A549 treated with Hydrocortisone at 1 μM for 4 hours (cell line): ENCODE measurements around the gene TREML2. TPM values are rescaled to one million over a fixed set of nuclear protein-coding genes. Genes with fewer than 3 reads are reported as not detected.

Experiments used
- total RNA-seq: library from RNA; stranded (reverse); fragments of 200-300 nt; extraction: Qiagen RNA extraction; gene quantifications from 5 replicates; pipeline ENCODE4 v1.2.3, GENCODE V29; 2022

Gene TREML2, protein sequence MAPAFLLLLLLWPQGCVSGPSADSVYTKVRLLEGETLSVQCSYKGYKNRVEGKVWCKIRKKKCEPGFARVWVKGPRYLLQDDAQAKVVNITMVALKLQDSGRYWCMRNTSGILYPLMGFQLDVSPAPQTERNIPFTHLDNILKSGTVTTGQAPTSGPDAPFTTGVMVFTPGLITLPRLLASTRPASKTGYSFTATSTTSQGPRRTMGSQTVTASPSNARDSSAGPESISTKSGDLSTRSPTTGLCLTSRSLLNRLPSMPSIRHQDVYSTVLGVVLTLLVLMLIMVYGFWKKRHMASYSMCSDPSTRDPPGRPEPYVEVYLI
- not detected in 5 replicates for total RNA-seq

DNA sequence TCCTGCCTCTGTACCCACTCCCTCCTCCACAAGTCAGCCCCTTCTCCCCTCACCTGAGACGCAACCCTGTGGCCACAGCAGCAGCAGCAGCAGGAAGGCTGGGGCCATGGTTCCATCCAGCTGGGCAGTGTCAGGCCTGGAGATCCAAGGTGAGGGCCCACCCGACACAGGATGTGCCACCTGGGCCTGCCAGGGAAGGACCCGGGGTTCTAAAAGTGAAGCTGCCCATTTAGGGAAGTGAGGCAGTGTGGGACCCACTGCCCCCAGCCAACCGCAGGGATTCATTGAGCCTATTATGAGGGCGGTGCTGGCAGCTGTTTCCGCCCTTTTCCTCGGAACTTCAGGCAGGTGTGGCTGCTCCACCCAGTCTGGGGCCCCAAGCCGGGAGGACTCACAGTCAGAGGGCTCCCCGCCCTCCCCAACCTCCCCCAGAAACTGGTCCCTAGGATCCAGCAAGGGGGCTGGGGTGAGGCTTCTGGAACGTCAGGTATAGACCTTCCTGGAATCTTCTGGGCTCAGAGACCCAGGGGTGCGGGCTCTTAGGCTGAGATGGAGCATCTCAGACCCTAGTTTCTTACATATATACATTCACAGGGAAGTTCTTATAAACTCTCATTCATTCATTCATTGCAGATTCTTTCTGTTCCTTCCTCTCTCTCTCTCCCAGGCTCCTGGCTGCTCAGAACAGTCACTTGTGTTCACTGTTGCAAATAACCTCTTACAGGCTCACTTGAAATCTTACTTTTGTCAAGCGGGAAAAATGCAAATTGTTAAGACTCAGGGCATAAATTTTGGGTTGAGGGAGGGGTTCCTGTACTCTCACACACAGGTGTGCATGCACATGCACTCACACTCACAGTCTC is at the start of gene TREML2:
Gene TREML2, minus strand, starts transcription at position 249 of the 863 bp plus-strand sequence. Its CDS starts 141 bp downstream, at position 108.

DNA sequence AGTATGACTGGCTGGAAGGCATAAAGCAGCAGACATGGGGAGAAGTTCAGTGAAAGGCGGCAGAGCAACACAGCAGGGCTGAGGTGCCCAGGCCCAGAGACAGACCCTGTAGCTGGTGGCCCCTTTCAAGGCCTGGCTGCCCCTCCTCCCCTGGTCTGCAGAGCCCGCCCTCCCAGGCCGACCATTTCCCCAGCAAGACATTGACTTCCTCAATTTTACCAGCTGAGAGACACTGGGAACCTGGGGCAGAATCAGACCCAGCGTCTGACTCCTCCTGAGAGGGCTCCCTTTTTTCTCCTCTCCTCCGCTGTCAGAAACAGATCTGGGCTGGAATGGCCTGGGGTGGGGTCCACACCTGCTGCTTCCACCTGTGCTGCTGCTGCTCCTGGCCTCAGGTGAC is 27.1 kb upstream of the TREML2 start, which contains the start of gene TREML4:
Gene TREML4, plus strand, starts transcription at position 254 of the 400 bp plus-strand sequence. Its CDS starts 79 bp downstream, at position 333.

DNA sequence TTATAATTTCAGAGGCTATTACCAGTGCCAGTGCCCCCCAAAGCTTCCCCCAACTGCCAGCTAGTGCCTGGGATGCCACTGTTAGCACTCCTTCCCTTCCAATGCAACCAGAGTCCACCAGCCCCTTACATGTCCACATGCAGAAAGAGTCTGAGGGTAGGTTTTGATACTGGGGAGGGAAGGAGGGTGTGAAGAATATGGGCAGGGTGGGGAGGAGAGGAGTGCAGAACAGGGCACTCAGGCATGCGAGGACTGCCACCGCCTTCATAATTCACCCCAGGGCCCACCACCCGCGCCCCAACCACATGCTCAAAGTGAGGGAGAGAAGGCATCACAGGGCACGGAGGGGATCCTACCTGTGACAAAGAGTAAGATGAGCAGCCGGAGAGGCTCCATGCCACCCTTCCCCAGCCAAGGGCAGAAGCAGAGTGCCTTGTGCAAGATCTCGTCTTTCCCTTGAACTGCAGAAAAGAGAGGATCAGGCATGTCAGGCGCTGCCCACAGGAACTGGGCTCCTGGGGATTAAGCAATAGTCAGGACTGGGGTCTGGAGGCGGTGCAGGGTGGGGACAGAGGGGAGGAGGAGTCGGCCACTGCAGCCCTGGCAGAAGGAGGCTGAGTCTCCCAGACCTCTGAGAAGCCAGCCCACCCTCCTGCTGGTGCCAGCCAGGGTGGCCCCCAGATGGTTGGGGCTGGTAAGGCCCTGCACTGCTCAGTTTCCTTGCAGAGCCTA is 38.1 kb downstream of the TREML2 start, which contains the start of gene TREM2:
Gene TREM2, minus strand, starts transcription at position 430 of the 732 bp plus-strand sequence. Its CDS starts 34 bp downstream, at position 396.

DNA sequence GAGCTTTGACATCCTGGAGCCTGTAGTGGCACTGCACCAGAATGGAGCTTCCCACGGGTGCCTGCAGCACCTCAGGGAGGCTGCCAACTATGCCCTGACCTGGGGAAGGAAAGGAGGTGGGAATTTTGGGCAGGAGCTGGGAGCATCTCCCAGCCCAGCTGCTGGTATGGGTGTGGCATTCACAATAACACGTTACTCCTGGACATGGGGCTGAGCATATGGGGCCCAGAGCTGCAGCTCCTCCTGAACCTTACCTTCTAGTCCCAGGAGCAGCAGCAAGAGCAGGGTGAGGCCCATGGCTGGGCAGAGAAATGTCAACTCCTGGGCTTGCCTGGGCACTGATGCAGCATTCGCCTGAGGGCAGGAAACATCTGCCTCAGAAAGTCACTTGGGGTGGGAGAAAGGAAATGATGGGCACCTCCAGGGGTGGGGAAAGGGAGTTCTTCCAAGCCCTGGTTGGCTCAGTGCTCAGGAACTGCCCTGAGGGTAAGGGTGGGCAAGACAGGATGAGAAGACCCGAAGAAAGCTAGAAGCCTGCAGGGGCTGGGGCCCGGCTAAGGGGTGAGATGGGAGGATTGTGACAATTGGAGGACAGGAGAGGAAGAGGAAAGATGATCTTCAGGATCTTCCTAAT is 46.8 kb downstream of the TREML2 start, which contains the start of gene TREML1:
Gene TREML1, minus strand, starts transcription at position 356 of the 634 bp plus-strand sequence. Its CDS starts 59 bp downstream, at position 297.

Other genes with a start within 250 kb of the TREML2 start
- gene UNC5CL, start 161.9 kb downstream of the TREML2 start, total RNA-seq, result 0.49 to 0.76 TPM (median 0.52 TPM) in 5 replicates
- 0.15 TPM in 1 of 5 replicates, not detected in the others for gene TSPO2, start 158.7 kb downstream of the TREML2 start, total RNA-seq
- gene APOBEC2, start 147.9 kb downstream of the TREML2 start, total RNA-seq, result not detected in 5 replicates
- 17.2 to 20.0 TPM (median 19.3 TPM) in 5 replicates for gene OARD1, start 128.8 kb downstream of the TREML2 start, total RNA-seq
- gene NFYA, start 128.2 kb downstream of the TREML2 start, total RNA-seq, result 10.7 to 16.5 TPM (median 13.1 TPM) in 5 replicates
- gene TREML1, start 46.8 kb downstream of the TREML2 start, total RNA-seq, result not detected in 5 replicates
- 0.10 to 0.13 TPM in 2 of 5 replicates, not detected in the others for gene TREM2, start 38.0 kb downstream of the TREML2 start, total RNA-seq
- gene TREML4, start 27.2 kb upstream of the TREML2 start, total RNA-seq, result not detected in 5 replicates
- 0.10 to 0.25 TPM (median 0.13 TPM) in 3 of 5 replicates, not detected in the others for gene TREM1, start 85.5 kb upstream of the TREML2 start, total RNA-seq
- not detected in 5 replicates for gene NCR2, start 134.5 kb upstream of the TREML2 start, total RNA-seq